H1 (cell line): ENCODE data around the gene PTK6. TPM values are rescaled to one million over a fixed set of nuclear protein-coding genes. Genes with fewer than 3 reads are reported as not detected.

ENCODE experiments used
- CTCF ChIA-PET: fragments of 300-600 bp; sonication (Branson Sonifier 250); formaldehyde crosslinking; loops from one replicate; lab custom pipeline; 2021; ENCODE audit not compliant: partially characterized antibody; lab: Charles Lee
- POLR2A ChIA-PET: fragments of 300-600 bp; sonication (Branson Sonifier 250); formaldehyde crosslinking; loops from one replicate; lab custom pipeline; 2021; ENCODE audit warnings: inconsistent platforms; ENCODE audit not compliant: partially characterized antibody; lab: Charles Lee
- DNase-seq, 2 experiments: peaks; one replicate each; pipeline versions ENCODE4 v3.0.0 to v3.0.0-alpha.2; 2010 to 2022; ENCODE audit warnings: low spot score in 2 of 2, low read depth in 1 of 2, mixed read lengths in 1 of 2
- FAIRE-seq: peaks from 2 replicates; lab custom pipeline; 2011; peaks lifted over from hg19 to GRCh38; lab: Jason Lieb, UNC
- H2AFZ ChIP-seq: 2 replicates; pipeline ENCODE4 v1.8.1; 2012; ENCODE audit warnings: low read length, inconsistent platforms
- H2AK5ac ChIP-seq: 2 replicates; pipeline ENCODE4 v1.6.1; 2013; ENCODE audit warnings: low read depth, low read length
- H2BK120ac ChIP-seq: replicated peaks from 2 replicates; pipeline ENCODE3; 2013; ENCODE audit warnings: low read depth, low read length, inconsistent platforms
- H2BK12ac ChIP-seq: 2 replicates; pipeline ENCODE4 v1.6.1; 2013; ENCODE audit warnings: low read depth, low read length
- H2BK15ac ChIP-seq: 2 replicates; pipeline ENCODE4 v1.6.1; 2013; ENCODE audit warnings: low read length
- H2BK20ac ChIP-seq: 2 replicates; pipeline ENCODE4 v1.6.1; 2013; ENCODE audit warnings: low read length
- H2BK5ac ChIP-seq: 2 replicates; pipeline ENCODE4 v1.6.1; 2013; ENCODE audit warnings: low read depth, low read length
- H3K14ac ChIP-seq: 2 replicates; pipeline ENCODE4 v1.6.1; 2013; ENCODE audit warnings: inconsistent platforms; ENCODE audit not compliant: insufficient read length
- H3K18ac ChIP-seq: 2 replicates; pipeline ENCODE4 v1.6.1; 2013; ENCODE audit warnings: low read length; ENCODE audit errors: extremely low read depth
- H3K23ac ChIP-seq: 2 replicates; pipeline ENCODE4 v1.6.1; 2013; ENCODE audit warnings: inconsistent platforms; ENCODE audit not compliant: insufficient read length
- H3K23me2 ChIP-seq: 2 replicates; pipeline ENCODE4 v1.6.1; 2013; ENCODE audit warnings: low read depth, low read length
- H3K27ac ChIP-seq: 2 replicates; pipeline ENCODE4 v1.6.1; 2011; ENCODE audit warnings: low read depth, low read length, inconsistent platforms
- H3K27me3 ChIP-seq, 4 experiments: replicated peaks in 1 of 4; 1 replicate in 1 of 4; 2 replicates in 3 of 4; pipeline versions ENCODE4 v1.6.1 to v1.8.1; 2011 to 2013; ENCODE audit warnings: low read length in 3 of 4, mild to moderate bottlenecking in 3 of 4, inconsistent platforms in 2 of 4, mixed read lengths in 2 of 4, moderate library complexity in 1 of 4; ENCODE audit not compliant: control insufficient read depth in 3 of 4, insufficient read depth in 3 of 4; ENCODE audit errors: extremely low read depth in 1 of 4
- H3K36me3 ChIP-seq, 4 experiments: 2 replicates each; pipeline versions ENCODE4 v1.6.1 to v1.8.1; 2011 to 2013; ENCODE audit warnings: mild to moderate bottlenecking in 4 of 4, low read length in 3 of 4, moderate library complexity in 2 of 4, control low read depth in 1 of 4, inconsistent platforms in 1 of 4; ENCODE audit not compliant: insufficient read depth in 4 of 4, control insufficient read depth in 2 of 4
- H3K4ac ChIP-seq: replicated peaks from 2 replicates; pipeline ENCODE3; 2013; ENCODE audit warnings: low read length, low read depth, mixed read lengths, inconsistent platforms; ENCODE audit not compliant: insufficient read length
- H3K4me1 ChIP-seq, 4 experiments: replicated peaks in 1 of 4; 1 replicate in 1 of 4; 2 replicates in 3 of 4; pipeline versions ENCODE4 v1.6.1 to v1.8.1; 2011 to 2013; ENCODE audit warnings: low read length in 3 of 4, inconsistent platforms in 2 of 4, mixed read lengths in 1 of 4; ENCODE audit not compliant: insufficient read depth in 4 of 4, control insufficient read depth in 3 of 4
- H3K4me2 ChIP-seq, 2 experiments: 2 replicates each; pipeline versions ENCODE4 v1.6.1 to v1.8.1; 2011 to 2013; ENCODE audit warnings: low read depth in 2 of 2, low read length in 2 of 2, control low read depth in 1 of 2, inconsistent platforms in 1 of 2, mild to moderate bottlenecking in 1 of 2; ENCODE audit not compliant: insufficient read depth in 1 of 2
- H3K4me3 ChIP-seq, 4 experiments: fragments of 200-600, 300-600 bp in 1 of 4; sonication (generic), shearing (Covaris generic), sonication (Bioruptor Twin) in 1 of 4; 2 replicates each; pipeline versions ENCODE4 v1.5.1 to v1.8.1; 2011 to 2016; ENCODE audit warnings: low read length in 4 of 4, low read depth in 3 of 4, control low read depth in 2 of 4, inconsistent platforms in 2 of 4, mild to moderate bottlenecking in 2 of 4, mixed read lengths in 1 of 4, moderate library complexity in 1 of 4; ENCODE audit not compliant: insufficient read depth in 2 of 4; ENCODE audit errors: extremely low read depth in 1 of 4
- H3K56ac ChIP-seq: replicated peaks from 2 replicates; pipeline ENCODE3; 2013; ENCODE audit warnings: low read depth, mild to moderate bottlenecking, mixed read lengths, low read length, inconsistent platforms; ENCODE audit not compliant: insufficient read length
- H3K79me1 ChIP-seq: 2 replicates; pipeline ENCODE4 v1.6.1; 2013; ENCODE audit warnings: low read depth, low read length, control low read depth
- H3K79me2 ChIP-seq, 2 experiments: 2 replicates each; pipeline versions ENCODE4 v1.6.1 to v1.8.1; 2012 to 2013; ENCODE audit warnings: low read length in 2 of 2, mild to moderate bottlenecking in 2 of 2, inconsistent platforms in 1 of 2; ENCODE audit not compliant: insufficient read depth in 2 of 2, control insufficient read depth in 1 of 2
- H3K9ac ChIP-seq, 4 experiments: replicated peaks in 1 of 4; 1 replicate in 1 of 4; 2 replicates in 3 of 4; pipeline versions ENCODE4 v1.6.1 to v1.8.1; 2011 to 2013; ENCODE audit warnings: low read depth in 3 of 4, low read length in 3 of 4, control low read depth in 2 of 4, mild to moderate bottlenecking in 2 of 4, moderate library complexity in 2 of 4, inconsistent platforms in 1 of 4; ENCODE audit errors: extremely low read depth in 1 of 4
- H3K9me3 ChIP-seq, 2 experiments: 2 replicates each; pipeline versions ENCODE4 v1.6.1 to v1.8.1; 2012 to 2013; ENCODE audit warnings: mild to moderate bottlenecking in 2 of 2, moderate library complexity in 2 of 2, control low read depth in 1 of 2, inconsistent platforms in 1 of 2, low read depth in 1 of 2, low read length in 1 of 2, mixed read lengths in 1 of 2; ENCODE audit not compliant: insufficient read depth in 2 of 2
- H4K20me1 ChIP-seq, 2 experiments: replicated peaks in 1 of 2; 2 replicates each; pipeline versions ENCODE3 to v1.8.1; 2011 to 2013; ENCODE audit warnings: inconsistent platforms in 2 of 2, low read length in 2 of 2, mild to moderate bottlenecking in 1 of 2; ENCODE audit not compliant: insufficient read depth in 2 of 2, control insufficient read depth in 1 of 2
- H4K5ac ChIP-seq: 2 replicates; pipeline ENCODE4 v1.6.1; 2013; ENCODE audit warnings: low read length, low read depth, mixed read lengths, inconsistent platforms; ENCODE audit not compliant: insufficient read length
- H4K8ac ChIP-seq: 2 replicates; pipeline ENCODE4 v1.8.0; 2013; ENCODE audit warnings: mild to moderate bottlenecking, moderate library complexity, low read length, inconsistent platforms; ENCODE audit not compliant: insufficient read depth; ENCODE audit errors: extremely low read depth
- H4K91ac ChIP-seq: replicated peaks from 2 replicates; pipeline ENCODE3; 2013; ENCODE audit warnings: low read length, mixed read lengths, inconsistent platforms; ENCODE audit not compliant: insufficient read length
- CREB1 ChIP-seq: IDR thresholded peaks from 2 replicates; pipeline ENCODE4 v1.6.1; 2012; ENCODE audit warnings: inconsistent platforms
- EZH2 ChIP-seq: fragments of 200-600 bp; sonication (generic); IDR thresholded peaks from 2 replicates; pipeline ENCODE4 v1.7.1; 2012; ENCODE audit warnings: low read depth, mild to moderate bottlenecking, moderate library complexity, low read length, inconsistent platforms; ENCODE audit not compliant: severe bottlenecking
- MAFK ChIP-seq: IDR thresholded peaks from 2 replicates; pipeline ENCODE4 v1.6.1; 2012; ENCODE audit warnings: low read depth, mild to moderate bottlenecking, improper control_type of control experiment, low read length
- POLR2A ChIP-seq, 2 experiments: IDR thresholded peaks; 1 replicate in 1 of 2; 2 replicates in 1 of 2; pipeline ENCODE4 v1.6.1; 2011; ENCODE audit warnings: low read depth in 2 of 2, low read length in 2 of 2, mild to moderate bottlenecking in 2 of 2; ENCODE audit errors: control extremely low read depth in 1 of 2
- POLR2AphosphoS5 ChIP-seq: IDR thresholded peaks from 2 replicates; pipeline ENCODE4 v1.6.1; 2011; ENCODE audit warnings: low read depth, low read length
- SUZ12 ChIP-seq: fragments of 200-600 bp; sonication (generic); IDR thresholded peaks from 2 replicates; pipeline ENCODE4 v1.6.1; 2012; ENCODE audit warnings: mild to moderate bottlenecking, inconsistent platforms, low read length, moderate library complexity, mixed read lengths
- WGBS, 2 experiments: shearing (Covaris generic) in 1 of 2; methylation state at CpG; one replicate each; pipeline versions ENCODE4 v1.1.6 to v1.1.7; 2013 to 2015; ENCODE audit warnings: low lambda C conversion rate in 2 of 2, mixed read lengths in 2 of 2, inconsistent platforms in 1 of 2, low coverage in 1 of 2, missing lambda C conversion rate in 1 of 2; ENCODE audit not compliant: insufficient replicate concordance in 2 of 2, insufficient coverage in 1 of 2, insufficient read length in 1 of 2; ENCODE audit errors: extremely low coverage in 1 of 2, missing lambda C conversion rate in 1 of 2; 5-methylcytosine and 5-hydroxymethylcytosine counted together
- polyA plus RNA-seq, 7 experiments: library from polyadenylated mRNA; depleted of rRNA in 3 of 7; stranded (reverse) in 5 of 7; unstranded in 2 of 7; fragments of >200 nt in 5 of 7; fragments of 200-250 nt in 2 of 7; gene quantifications; 1 replicate in 5 of 7; 2 replicates in 1 of 7; 4 replicates in 1 of 7; pipeline versions ENCODE4 v1.2.1 to v1.2.3, GENCODE V29; 2011 to 2013; ENCODE audit warnings: missing spikeins in 2 of 7, mixed read lengths in 2 of 7
- total RNA-seq: library from RNA; stranded (reverse); fragmentation: NEBNext Ultra II Directional; extraction: Animal tissue kit (Norgen Biotek cat#: 25700); gene quantifications from 2 replicates; pipeline ENCODE4 v1.2.1, GENCODE V29; 2021
- TF ChIP-seq, protein P1 (sequence below): IDR thresholded peaks from 2 replicates; pipeline ENCODE4 v1.6.1; 2012; ENCODE audit warnings: low read length, inconsistent platforms

Gene PTK6
- total and polyA plus RNA-seq, 2 of the 8 experiments (the other 6 are each of a cell fraction or from before 2014, with no cell fraction given): 0.12 to 0.19 TPM

GRCh38 chr20:63549679-63550282 is 12.6 kb upstream of the PTK6 start:
- no peaks in the 10 kb centered on the region for H3K27me3 ChIP-seq
- no peak overlapping the region for H2BK120ac ChIP-seq
- H3K23me2 ChIP-seq: peaks cover 4% of the 10 kb centered on the region; the same call in 1 of the 2 replicates
- H3K79me2 ChIP-seq: no peaks in the 10 kb centered on the region
- DNase-seq (no peak), FAIRE-seq (no peak)
- no peak overlapping the region for H3K4me2 ChIP-seq
- H2BK15ac ChIP-seq: peak overlapping the region; percentile 72
- H3K56ac ChIP-seq: no peak overlapping the region
- no peak overlapping the region for H3K27ac ChIP-seq
- no peaks in the 10 kb centered on the region for H4K20me1 ChIP-seq
- no peaks in the 10 kb centered on the region for H3K36me3 ChIP-seq
- H3K18ac ChIP-seq: no peak overlapping the region; the same call in 1 of the 2 replicates
- POLR2A ChIA-PET: interaction anchor here (1.3 kb wide), 1 partner anchor 11 kb away, joined by 3 read pairs; no protein-coding TSS in a partner anchor
- no peak overlapping the region; the same call in 1 of the 2 replicates for H2BK5ac ChIP-seq
- WGBS, 2 experiments: 91% methylated on average over 10 of the region's 18 CpGs; no CpG with 5 or more reads in 1 of the 2 experiments
- peak overlapping the region; percentile 87; the same call in 1 of the 2 replicates for H2BK12ac ChIP-seq
- H3K4me1 ChIP-seq: peaks cover 0 to 36% (median 18%) of the 10 kb centered on the region in 4 experiments; a peak in 6 of 7 replicates
- H3K23ac ChIP-seq: no peak overlapping the region
- H3K9ac ChIP-seq: no peak overlapping the region
- no peak overlapping the region; the same call in 1 of the 2 replicates for H4K8ac ChIP-seq
- no peak overlapping the region for H4K5ac ChIP-seq
- no peak overlapping the region for H2AFZ ChIP-seq
- TF ChIP-seq SUZ12 (no peak), EZH2 (no peak), CREB1 (no peak), POLR2AphosphoS5 (no peak), MAFK (no peak), POLR2A (IDR thresholded peaks at IDR 0.05; ENCODE audit: control extremely low read depth in 1 of 2, low read depth in 2 of 2, low read length in 2 of 2) (no peak)
- TF ChIP-seq, protein P1, sequence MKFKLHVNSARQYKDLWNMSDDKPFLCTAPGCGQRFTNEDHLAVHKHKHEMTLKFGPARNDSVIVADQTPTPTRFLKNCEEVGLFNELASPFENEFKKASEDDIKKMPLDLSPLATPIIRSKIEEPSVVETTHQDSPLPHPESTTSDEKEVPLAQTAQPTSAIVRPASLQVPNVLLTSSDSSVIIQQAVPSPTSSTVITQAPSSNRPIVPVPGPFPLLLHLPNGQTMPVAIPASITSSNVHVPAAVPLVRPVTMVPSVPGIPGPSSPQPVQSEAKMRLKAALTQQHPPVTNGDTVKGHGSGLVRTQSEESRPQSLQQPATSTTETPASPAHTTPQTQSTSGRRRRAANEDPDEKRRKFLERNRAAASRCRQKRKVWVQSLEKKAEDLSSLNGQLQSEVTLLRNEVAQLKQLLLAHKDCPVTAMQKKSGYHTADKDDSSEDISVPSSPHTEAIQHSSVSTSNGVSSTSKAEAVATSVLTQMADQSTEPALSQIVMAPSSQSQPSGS: no peak
- H2AK5ac ChIP-seq: peak overlapping the region; percentile 93; the same call in 1 of the 2 replicates
- no peak overlapping the region for H3K4me3 ChIP-seq
- peak overlapping the region; percentile 80; the same call in 1 of the 2 replicates for H2BK20ac ChIP-seq
- no peak overlapping the region for H3K4ac ChIP-seq
- no peak overlapping the region for H3K14ac ChIP-seq
- peak overlapping the region; percentile 81 for H4K91ac ChIP-seq
- H3K9me3 ChIP-seq: no peaks in the 10 kb centered on the region
- CTCF ChIA-PET: interaction anchor here (0.6 to 1.5 kb wide), 5 partner anchors 28 to 188 kb away, joined by 3 to 5 read pairs (median 3); no protein-coding TSS in a partner anchor
- H3K79me1 ChIP-seq: no peaks in the 10 kb centered on the region
